Bone marrow (tissue), 2 donors: Measurements from ENCODE around the gene DPH2.

Experiments
- DNase-seq, 2 donors: peaks; one replicate each; lab custom pipeline; 2025; lab: John Stamatoyannopoulos, UW

Gene DPH2, protein sequence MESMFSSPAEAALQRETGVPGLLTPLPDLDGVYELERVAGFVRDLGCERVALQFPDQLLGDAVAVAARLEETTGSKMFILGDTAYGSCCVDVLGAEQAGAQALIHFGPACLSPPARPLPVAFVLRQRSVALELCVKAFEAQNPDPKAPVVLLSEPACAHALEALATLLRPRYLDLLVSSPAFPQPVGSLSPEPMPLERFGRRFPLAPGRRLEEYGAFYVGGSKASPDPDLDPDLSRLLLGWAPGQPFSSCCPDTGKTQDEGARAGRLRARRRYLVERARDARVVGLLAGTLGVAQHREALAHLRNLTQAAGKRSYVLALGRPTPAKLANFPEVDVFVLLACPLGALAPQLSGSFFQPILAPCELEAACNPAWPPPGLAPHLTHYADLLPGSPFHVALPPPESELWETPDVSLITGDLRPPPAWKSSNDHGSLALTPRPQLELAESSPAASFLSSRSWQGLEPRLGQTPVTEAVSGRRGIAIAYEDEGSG

DNA sequence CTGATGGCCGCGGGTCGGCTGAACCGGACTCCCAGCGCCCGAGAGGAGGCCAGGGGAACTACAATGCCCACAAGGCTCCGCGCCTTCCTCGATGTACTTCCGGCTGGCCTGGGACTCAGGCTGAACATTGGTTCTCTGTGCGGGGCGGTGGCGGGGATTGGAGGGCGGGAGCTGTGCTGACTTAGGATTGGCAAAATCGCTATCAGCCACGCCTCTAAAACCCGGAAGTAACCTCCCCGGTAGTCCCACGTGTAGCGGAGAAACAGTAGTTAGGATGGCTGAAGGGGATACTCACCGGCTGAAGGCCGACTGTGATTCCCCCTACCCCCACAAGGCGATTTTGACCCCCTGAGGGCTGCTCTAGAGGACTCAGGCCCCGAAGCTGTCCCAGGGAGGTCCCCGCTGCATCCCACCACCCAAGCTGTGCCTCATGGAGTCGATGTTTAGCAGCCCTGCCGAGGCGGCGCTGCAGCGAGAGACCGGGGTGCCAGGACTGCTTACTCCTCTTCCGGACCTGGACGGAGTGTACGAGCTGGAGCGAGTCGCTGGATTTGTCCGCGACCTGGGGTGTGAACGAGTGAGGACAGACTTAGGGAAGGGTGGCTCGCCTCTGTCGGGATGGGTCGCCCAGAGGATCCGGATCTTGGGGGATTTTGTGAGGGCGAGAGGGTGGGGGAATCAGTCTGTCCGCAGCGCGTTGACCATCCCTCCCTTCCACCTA lies at the start of gene DPH2:
Gene DPH2, plus strand, starts transcription at position 265 of the 721 bp plus-strand sequence. Its CDS starts 166 bp downstream, at position 431.
- DNase-seq: peak; percentile 73 to 95

- DNase-seq: no peak
These were observed 48.8 kb upstream of the DPH2 start for GRCh38 chr1:43921022-43921421.

GRCh38 chr1:43924516-43924915 lies 45.3 kb upstream of the DPH2 start:
- DNase-seq: no peak

- DNase-seq: no peak
These were observed 44.0 kb upstream of the DPH2 start for GRCh38 chr1:43925846-43926245.

- DNase-seq: no peak
These were observed 39.5 kb upstream of the DPH2 start for GRCh38 chr1:43930168-43930948.

DNA sequence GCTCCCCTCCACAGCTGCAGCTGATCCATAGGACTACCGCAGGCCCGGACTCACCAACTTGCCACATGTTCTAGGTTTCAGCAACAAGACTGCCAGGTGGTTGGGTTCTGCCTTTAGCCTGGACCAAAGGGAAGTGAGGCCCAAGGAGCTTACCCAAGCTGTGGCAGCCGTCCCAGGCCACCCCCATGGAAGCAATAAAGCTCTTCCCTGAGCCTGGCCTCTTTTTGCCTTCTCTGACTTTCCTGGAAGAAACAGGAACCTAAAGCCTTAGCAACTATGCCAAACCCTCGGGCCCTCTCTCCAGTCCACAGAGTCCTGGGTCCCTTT lies 38.9 kb upstream of the DPH2 start:
- no peak for DNase-seq

GRCh38 chr1:43931711-43932660 lies 37.8 kb upstream of the DPH2 start:
- no peak for DNase-seq

DNA sequence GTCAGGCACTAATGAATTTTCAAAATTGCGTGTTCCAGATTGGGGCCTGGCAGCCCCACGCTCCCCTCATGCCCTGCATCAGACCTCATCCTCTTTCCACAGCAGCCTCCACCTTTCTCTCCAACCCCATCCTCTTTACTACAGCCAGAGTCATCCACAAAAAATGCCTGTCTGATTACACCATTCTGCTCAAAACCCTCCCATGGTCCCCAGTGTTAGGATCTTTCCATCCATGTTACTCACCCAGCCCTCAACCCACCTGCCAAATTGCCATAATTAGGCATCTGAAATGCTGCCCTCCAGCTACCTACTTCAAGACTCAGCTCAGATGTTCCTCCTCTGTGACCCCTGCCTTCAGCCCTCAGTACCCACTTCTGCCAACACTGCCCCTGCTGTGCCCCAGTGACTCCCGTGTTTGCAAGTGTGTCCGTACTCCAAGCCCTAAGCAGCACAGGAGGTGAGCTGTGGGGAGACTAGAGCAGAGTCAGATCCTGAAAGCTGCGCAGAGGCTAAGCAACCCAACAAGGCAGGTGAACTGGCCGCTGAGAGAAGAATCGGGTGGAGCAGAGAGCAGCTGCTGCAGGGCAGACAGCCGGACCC lies 36.9 kb upstream of the DPH2 start:
- DNase-seq: no peak

DNA sequence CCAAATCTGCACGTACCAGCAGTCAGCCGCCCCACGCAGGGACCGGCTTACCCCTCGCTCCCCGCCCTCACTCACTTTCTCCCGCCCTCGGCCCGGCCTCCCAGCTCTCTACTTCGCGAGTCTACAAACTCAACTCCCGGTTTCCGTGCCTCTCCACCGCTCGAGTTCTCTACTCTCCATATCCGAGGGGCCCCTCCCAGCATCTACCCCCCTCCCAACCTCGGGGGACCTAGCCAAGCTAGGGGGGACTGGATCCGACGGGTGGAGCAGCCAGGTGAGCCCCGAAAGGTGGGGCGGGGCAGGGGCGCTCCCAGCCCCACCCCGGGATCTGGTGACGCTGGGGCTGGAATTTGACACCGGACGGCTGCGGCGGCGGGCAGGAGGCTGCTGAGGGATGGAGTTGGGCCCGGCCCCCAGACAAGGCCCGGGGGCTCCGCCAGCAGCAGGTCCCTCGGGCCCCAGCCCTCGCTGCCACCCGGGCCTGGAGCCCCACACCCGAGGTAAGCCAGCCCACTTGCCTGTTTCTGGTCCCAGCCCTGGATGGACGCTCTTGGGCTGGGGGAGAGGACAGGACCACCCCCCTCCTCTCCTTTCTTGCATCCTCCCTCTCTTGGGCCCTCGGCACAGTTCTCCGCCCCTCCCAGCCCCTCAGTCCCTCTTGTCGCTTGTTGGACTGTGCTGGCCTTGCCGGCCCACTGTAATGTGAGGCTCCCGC lies 36.3 kb upstream of the DPH2 start, which contains the start of gene ARTN:
Gene ARTN, plus strand, starts transcription at position 416 of the 715 bp plus-strand sequence. CDS start 1,856 bp downstream, outside the sequence.
- DNase-seq: no peak

DNA sequence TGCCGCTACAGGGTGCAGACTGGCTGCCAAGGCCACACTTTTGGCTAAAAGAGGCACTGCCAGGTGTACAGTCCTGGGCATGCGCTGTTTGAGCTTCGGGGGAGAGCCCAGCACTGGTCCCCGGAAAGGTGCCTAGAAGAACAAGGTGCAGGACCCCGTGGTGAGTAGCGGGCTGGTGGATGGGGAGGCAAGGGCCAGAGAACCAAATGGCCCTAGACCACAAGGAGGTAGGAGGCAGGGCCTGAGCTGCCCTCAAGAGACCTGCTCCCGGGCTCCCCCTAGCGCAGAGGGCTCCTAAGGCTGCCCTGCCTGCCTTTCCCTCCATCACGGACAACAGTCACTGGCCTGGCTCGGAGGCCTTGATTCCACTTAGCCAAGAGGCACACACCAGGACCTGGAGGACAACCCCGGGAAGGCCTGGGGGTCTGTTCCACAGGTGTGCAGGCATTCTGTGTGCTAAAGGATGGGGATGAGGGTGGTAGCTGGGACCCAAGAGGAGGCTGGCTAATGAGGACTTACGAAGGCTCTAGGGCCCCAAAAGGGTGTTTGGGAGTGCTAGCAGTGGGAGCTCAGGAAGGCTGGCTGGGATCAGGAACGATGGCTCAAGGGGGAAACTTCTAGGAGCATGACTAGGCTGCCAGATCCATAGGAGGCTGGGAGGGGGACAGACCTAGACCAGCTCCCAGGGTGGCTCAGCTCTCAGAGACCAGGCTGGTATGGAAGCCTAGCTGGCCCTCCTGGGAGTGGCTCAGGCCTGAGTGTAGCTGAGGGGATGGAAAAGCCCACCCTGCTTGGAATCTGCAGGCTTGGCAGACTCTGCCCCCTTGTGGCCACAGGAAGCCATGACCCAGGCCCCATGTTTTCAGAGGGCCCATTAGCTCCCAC lies 35.5 kb upstream of the DPH2 start:
- DNase-seq: peak; percentile 23 to 51

DNA sequence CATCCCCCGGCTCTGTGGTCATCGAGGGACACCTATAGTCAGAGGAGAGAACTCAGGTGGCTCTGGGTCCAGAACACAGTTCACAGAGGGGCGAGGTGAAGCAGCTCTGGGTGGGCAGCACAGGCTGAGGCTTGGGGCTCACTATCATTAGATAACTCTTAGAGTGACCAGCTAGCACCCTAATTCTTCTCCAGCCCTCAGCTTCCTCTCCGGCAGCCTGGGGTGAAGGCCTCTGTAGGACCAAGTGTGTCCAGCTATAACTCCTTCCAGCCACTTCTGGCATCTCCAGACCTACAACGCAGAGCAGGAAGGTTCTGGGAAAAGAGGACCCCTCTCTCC lies 34.9 kb upstream of the DPH2 start:
- no peak for DNase-seq

DNA sequence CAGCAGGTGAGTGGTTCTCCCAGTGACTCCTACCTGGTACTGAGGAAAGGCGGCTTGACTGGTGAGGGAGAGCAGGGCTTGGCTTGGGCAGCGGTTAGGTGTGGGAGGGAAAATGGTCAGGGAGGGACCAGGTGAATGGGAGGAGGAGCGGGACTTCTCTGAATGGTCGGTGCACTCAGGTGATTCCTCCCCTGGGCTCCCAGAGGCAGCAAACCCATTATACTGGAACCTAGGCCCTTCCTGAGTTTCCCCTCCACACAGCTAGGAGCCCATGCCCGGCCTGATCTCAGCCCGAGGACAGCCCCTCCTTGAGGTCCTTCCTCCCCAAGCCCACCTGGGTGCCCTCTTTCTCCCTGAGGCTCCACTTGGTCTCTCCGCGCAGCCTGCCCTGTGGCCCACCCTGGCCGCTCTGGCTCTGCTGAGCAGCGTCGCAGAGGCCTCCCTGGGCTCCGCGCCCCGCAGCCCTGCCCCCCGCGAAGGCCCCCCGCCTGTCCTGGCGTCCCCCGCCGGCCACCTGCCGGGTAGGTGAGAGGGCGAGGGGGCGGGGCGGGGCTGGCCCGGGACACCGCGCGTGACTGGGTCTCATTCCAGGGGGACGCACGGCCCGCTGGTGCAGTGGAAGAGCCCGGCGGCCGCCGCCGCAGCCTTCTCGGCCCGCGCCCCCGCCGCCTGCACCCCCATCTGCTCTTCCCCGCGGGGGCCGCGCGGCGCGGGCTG lies 33.9 kb upstream of the DPH2 start:
- DNase-seq: no peak

DNA sequence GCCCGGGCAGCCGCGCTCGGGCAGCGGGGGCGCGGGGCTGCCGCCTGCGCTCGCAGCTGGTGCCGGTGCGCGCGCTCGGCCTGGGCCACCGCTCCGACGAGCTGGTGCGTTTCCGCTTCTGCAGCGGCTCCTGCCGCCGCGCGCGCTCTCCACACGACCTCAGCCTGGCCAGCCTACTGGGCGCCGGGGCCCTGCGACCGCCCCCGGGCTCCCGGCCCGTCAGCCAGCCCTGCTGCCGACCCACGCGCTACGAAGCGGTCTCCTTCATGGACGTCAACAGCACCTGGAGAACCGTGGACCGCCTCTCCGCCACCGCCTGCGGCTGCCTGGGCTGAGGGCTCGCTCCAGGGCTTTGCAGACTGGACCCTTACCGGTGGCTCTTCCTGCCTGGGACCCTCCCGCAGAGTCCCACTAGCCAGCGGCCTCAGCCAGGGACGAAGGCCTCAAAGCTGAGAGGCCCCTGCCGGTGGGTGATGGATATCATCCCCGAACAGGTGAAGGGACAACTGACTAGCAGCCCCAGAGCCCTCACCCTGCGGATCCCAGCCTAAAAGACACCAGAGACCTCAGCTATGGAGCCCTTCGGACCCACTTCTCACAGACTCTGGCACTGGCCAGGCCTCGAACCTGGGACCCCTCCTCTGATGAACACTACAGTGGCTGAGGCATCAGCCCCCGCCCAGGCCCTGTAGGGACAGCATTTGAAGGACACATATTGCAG lies 33.2 kb upstream of the DPH2 start:
- peak in 1 of 2 donors; percentile 6 for DNase-seq

DNA sequence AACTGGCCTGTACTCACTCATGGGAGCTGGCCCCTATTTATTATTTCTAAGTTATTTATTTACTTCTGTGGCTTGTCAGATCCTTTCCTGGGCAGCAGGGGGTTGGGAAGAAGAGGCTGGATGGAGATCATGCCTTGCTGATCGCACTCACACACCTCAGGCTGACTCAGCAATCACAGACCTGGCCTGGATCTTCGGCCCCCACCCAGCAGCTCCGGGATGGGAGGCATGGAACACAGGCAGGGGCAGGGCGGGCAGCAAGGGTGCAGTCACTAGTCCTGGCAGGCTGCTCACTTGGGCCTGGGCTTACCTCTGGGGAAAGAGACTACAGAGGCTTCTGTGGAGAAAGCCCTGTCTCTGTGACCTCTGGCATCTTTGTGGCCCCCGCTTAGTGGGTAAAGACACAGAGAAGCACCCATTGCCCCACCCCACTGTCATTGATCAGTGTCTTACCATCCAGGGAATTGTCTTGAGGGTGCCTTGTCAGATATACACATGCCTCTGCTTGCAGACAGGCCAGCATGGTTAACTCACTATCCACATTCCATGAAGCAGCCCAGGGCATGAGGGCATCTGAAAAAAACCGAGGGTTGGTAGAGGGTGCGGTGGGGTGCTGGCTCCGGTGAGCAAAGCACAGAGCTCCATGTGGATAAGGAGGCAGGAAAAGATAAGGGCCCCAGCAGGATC lies 32.5 kb upstream of the DPH2 start:
- DNase-seq: no peak

DNA sequence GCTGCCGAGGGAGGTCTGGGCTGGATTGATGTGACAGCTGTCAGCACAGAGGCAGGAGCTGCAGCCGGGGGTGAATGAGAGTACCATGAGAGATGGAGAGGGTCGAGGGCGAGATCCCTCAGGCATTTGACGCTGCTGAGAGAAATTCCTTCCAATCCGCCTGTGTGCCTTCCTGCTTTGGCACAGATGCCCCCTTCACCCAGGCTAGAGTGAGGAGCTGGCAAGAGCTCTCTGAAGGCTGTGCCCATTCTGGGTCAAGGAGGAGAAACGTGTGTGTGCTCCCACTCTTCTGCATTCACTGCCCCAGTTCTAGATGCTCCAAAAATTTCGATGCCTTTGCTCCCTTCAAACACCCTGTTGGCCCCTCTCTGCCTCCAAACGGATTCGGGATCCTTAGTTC lies 31.4 kb upstream of the DPH2 start:
- DNase-seq: no peak

- no peak for DNase-seq
These were observed 30.8 kb upstream of the DPH2 start for GRCh38 chr1:43938892-43939587.

GRCh38 chr1:43942411-43942810 lies 27.4 kb upstream of the DPH2 start:
- no peak for DNase-seq
